HG02885 (cell line): ENCODE results near the gene ZBTB25.
"Not testable (repeated sequence)": the region's sequence is repeated elsewhere in the genome, so short reads cannot be mapped to it uniquely, and the experiment has no call there.

Experiments used
- ATAC-seq: cut with Tn5 transposase; IDR thresholded peaks from one replicate; pipeline ENCODE4 v1.9.1; 2021; ENCODE audit warnings: mild to moderate bottlenecking; ENCODE audit not compliant: unreplicated experiment, poor library complexity

Gene ZBTB25

GRCh38 chr14:64503434-64504309 lies at the start of gene ZBTB25:
ZBTB25 (minus strand) TSS chr14:64503838; CDS start chr14:64490533, 13,305 bp downstream.
- peak; percentile 65 for ATAC-seq

GRCh38 chr14:64550621-64551333 lies 47.1 kb upstream of the ZBTB25 start:
- ATAC-seq, result no peak

GRCh38 chr14:64549791-64550620 lies 46.4 kb upstream of the ZBTB25 start, which contains the start of gene PPP1R36:
PPP1R36 (plus strand) TSS chr14:64549961; CDS start chr14:64549998, 37 bp downstream.
- no peak for ATAC-seq

- no peak for ATAC-seq
These were observed 45.4 kb upstream of the ZBTB25 start for GRCh38 chr14:64549016-64549415.

GRCh38 chr14:64544607-64545312 lies 41.1 kb upstream of the ZBTB25 start:
- no peak for ATAC-seq

GRCh38 chr14:64542836-64543201 lies 39.2 kb upstream of the ZBTB25 start:
- ATAC-seq, result no peak

- no peak for ATAC-seq
These were observed 38.6 kb upstream of the ZBTB25 start for GRCh38 chr14:64541972-64542835.

GRCh38 chr14:64541261-64541971 lies 37.8 kb upstream of the ZBTB25 start:
- no peak for ATAC-seq

GRCh38 chr14:64540208-64541202 lies 36.9 kb upstream of the ZBTB25 start, which contains the start of gene HSPA2:
HSPA2 (plus strand) TSS chr14:64540741; CDS start chr14:64540850, 109 bp downstream.
- ATAC-seq, result peak; percentile 94

- no peak for ATAC-seq
These were observed 33.0 kb upstream of the ZBTB25 start for GRCh38 chr14:64536488-64537245.

- no peak for ATAC-seq
These were observed 27.9 kb upstream of the ZBTB25 start for GRCh38 chr14:64531567-64531966.

- no peak for ATAC-seq
These were observed 21.7 kb upstream of the ZBTB25 start for GRCh38 chr14:64525354-64525753.

- no peak for ATAC-seq
These were observed 19.1 kb upstream of the ZBTB25 start for GRCh38 chr14:64522591-64523355.

GRCh38 chr14:64520699-64521098 lies 17.1 kb upstream of the ZBTB25 start:
- ATAC-seq, result no peak

GRCh38 chr14:64518229-64518628 lies 14.6 kb upstream of the ZBTB25 start:
- no peak for ATAC-seq

- ATAC-seq, result not testable (repeated sequence)
These were observed 14.0 kb upstream of the ZBTB25 start for GRCh38 chr14:64517667-64518066.
